Esophagus muscularis mucosa (tissue), 4 donors: Measurements from ENCODE around the gene GFRA1. TPM values are rescaled to one million over a fixed set of nuclear protein-coding genes. Genes with fewer than 3 reads are reported as not detected.
"Not testable (repeated sequence)": the region's sequence is repeated elsewhere in the genome, so short reads cannot be mapped to it uniquely, and the experiment has no call there.

ENCODE experiments used
- DNase-seq: peaks from one replicate; pipeline ENCODE4 v3.0.0-alpha.2; 2017; ENCODE audit errors: extremely low spot score
- H3K27ac ChIP-seq, 4 donors: fragments of 200-600 bp; sonication (generic); replicated peaks in 1 of 4; 1 replicate in 3 of 4; 2 replicates in 1 of 4; pipeline ENCODE4 v1.5.1; 2016 to 2019; ENCODE audit warnings: mild to moderate bottlenecking in 1 of 4
- H3K27me3 ChIP-seq, 4 donors: fragments of 200-600 bp; sonication (generic); one replicate each; pipeline versions ENCODE4 v1.5.1 to v1.6.0; 2016 to 2019
- H3K36me3 ChIP-seq, 4 donors: fragments of 200-600 bp; sonication (generic); one replicate each; pipeline ENCODE4 v1.5.1; 2016 to 2019
- H3K4me1 ChIP-seq, 4 donors: fragments of 200-600 bp; sonication (generic); one replicate each; pipeline ENCODE4 v1.5.1; 2016 to 2019
- H3K4me3 ChIP-seq, 4 donors: fragments of 200-600 bp; sonication (generic); 1 replicate in 2 of 4; 2 replicates in 2 of 4; pipeline ENCODE4 v1.5.1; 2016 to 2019; ENCODE audit warnings: mild to moderate bottlenecking in 4 of 4, moderate library complexity in 1 of 4
- H3K9me3 ChIP-seq, 4 donors: fragments of 200-600 bp; sonication (generic); 1 replicate in 3 of 4; 2 replicates in 1 of 4; pipeline ENCODE4 v1.5.1; 2016 to 2019
- EP300 ChIP-seq: sonication (generic); formaldehyde crosslinking; IDR thresholded peaks from one replicate; pipeline ENCODE4 v1.6.1; 2017; ENCODE audit warnings: antibody characterized with exemption
- POLR2A ChIP-seq: fragments of 450-650 bp; IDR thresholded peaks from one replicate; pipeline ENCODE4 v1.6.1; 2017; ENCODE audit warnings: antibody characterized with exemption, moderate library complexity, mild to moderate bottlenecking, low read depth
- POLR2AphosphoS5 ChIP-seq, 2 donors: sonication (generic); formaldehyde crosslinking; IDR thresholded peaks; one replicate each; pipeline ENCODE4 v1.6.1; 2017; ENCODE audit warnings: antibody characterized with exemption in 2 of 2
- WGBS: methylation state at CpG from one replicate; pipeline ENCODE4 v1.1.5; 2018; 5-methylcytosine and 5-hydroxymethylcytosine counted together
- intact Hi-C: fragments of 100-400 bp; cut with DNase I; formaldehyde crosslinking; loops from one replicate; pipeline ENCODE4 v1.15.1; 2023
- total RNA-seq, 4 donors: library from RNA; depleted of rRNA; stranded (reverse); fragments of >200 nt; gene quantifications; one replicate each; pipeline versions ENCODE4 v1.1.0 to v1.2.1, GENCODE V29; 2016
- TF ChIP-seq, protein P1 (sequence below), 3 experiments: fragments of 200-600 bp in 2 of 3; fragments of 450-650 bp in 1 of 3; sonication (generic) in 2 of 3; IDR thresholded peaks; one replicate each; pipeline ENCODE4 v1.5.1; 2017 to 2019; ENCODE audit warnings: antibody characterized with exemption in 3 of 3, mild to moderate bottlenecking in 2 of 3, moderate library complexity in 1 of 3

Gene GFRA1
- total RNA-seq, 4 donors from 2014 or later, result 44.0 to 73.4 (median 64.5) TPM

DNA sequence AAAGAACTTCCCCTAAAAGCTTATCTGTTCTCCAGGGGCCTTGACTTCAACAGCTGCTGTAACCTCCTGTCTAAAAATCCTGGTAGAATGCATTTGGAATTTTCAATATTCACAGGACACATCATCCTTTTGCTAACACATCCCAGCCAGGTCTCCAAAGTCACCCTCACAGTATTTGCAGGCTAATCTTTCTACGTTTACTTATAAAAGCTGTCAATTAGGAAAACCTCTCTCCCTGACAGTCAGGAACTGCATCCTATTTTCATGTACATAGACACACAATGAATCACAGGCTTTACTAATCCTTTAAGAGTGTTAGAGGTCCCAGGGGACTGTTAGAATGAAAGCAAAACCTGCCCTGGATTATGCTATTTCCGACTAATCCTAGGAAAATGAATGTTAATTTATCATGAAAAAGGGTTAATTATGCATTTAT is 102.2 kb downstream of the GFRA1 start:
- no peak for TF ChIP-seq EP300
- TF ChIP-seq, protein P1, sequence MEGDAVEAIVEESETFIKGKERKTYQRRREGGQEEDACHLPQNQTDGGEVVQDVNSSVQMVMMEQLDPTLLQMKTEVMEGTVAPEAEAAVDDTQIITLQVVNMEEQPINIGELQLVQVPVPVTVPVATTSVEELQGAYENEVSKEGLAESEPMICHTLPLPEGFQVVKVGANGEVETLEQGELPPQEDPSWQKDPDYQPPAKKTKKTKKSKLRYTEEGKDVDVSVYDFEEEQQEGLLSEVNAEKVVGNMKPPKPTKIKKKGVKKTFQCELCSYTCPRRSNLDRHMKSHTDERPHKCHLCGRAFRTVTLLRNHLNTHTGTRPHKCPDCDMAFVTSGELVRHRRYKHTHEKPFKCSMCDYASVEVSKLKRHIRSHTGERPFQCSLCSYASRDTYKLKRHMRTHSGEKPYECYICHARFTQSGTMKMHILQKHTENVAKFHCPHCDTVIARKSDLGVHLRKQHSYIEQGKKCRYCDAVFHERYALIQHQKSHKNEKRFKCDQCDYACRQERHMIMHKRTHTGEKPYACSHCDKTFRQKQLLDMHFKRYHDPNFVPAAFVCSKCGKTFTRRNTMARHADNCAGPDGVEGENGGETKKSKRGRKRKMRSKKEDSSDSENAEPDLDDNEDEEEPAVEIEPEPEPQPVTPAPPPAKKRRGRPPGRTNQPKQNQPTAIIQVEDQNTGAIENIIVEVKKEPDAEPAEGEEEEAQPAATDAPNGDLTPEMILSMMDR (IDR thresholded peaks at IDR 0.05), result no peak
- no peak for TF ChIP-seq POLR2AphosphoS5 (IDR thresholded peaks at IDR 0.05)
- no peak for TF ChIP-seq POLR2A
- no peak overlapping the region for H3K27ac ChIP-seq
- no peak overlapping the region for H3K4me3 ChIP-seq
- H3K9me3 ChIP-seq, result no peaks in the 10 kb centered on the region
- 43% methylated on average over 2 of the region's 2 CpGs for WGBS
- DNase-seq, result no peak
- no peaks in the 10 kb centered on the region for H3K4me1 ChIP-seq
- H3K36me3 ChIP-seq, result no peaks in the 10 kb centered on the region
- intact Hi-C loops, result no loop called here
- no peaks in the 10 kb centered on the region for H3K27me3 ChIP-seq

DNA sequence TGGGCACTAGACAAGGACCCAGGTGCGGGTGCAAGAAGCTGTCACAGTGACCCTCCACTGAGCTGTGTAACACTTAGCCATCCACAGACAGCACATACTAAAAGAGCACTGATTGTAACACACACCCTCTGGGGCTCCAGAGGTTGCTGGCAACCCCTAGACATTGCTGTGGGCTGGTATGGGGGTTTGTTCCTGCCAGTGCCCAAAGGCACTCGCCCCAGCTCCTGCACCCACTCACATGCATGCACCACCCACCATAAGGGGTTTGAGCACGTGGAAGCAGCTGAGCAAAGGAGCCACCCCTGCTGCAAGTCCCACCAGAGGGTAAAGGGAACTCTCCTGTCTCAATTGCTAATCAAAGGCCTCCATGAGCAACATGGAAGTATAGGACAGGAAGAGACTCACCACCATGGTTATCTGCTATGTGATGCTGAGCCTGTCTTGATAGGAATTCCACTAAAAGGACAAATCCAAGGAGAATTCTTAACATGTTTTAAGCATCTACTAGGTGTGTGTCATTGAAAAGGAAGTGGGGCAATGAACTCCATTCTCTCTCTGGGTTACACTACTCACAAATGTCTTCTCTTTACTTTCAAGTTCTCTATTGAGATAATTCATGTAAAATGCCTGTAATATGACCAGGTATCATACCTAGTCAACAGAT is 103.1 kb downstream of the GFRA1 start:
- TF ChIP-seq POLR2A (no peak), EP300 (no peak), POLR2AphosphoS5 (IDR thresholded peaks at IDR 0.05) (no peak)
- TF ChIP-seq, protein P1 (IDR thresholded peaks at IDR 0.05), result no peak
- Histone ChIP-seq H3K27ac (no peak overlapping the region), H3K27me3 (no peaks in the 10 kb centered on the region), H3K4me1 (no peaks in the 10 kb centered on the region), H3K9me3 (no peaks in the 10 kb centered on the region), H3K4me3 (no peak overlapping the region), H3K36me3 (no peaks in the 10 kb centered on the region)
- intact Hi-C loops, result no loop called here
- WGBS, result 75% methylated on average over 3 of the region's 3 CpGs
- DNase-seq, result no peak

DNA sequence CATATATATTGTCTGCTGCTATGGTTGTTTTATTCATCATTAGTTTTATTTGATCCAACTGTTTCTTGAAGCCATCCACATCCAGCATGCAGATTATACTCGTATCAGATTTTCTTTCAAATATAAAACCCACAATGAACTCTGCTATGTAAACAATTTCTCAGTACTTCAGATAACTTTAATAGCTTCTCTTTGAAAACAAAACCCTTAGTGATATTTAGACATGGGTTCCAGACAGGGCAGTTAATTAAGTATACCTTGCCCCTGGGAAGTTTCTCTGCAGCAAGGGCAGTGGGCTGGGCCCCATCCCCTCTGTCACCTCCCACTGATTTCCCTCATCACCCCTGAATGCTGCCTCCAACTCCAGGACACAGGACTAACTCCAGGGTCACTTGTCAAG is 104.3 kb downstream of the GFRA1 start:
- Histone ChIP-seq H3K27ac (no peak overlapping the region), H3K9me3 (no peaks in the 10 kb centered on the region), H3K4me1 (peaks cover 0 to 3% (median 0%) of the 10 kb centered on the region in 4 donors), H3K27me3 (no peaks in the 10 kb centered on the region), H3K36me3 (no peaks in the 10 kb centered on the region), H3K4me3 (no peak overlapping the region)
- DNase-seq, result no peak
- intact Hi-C loops, result no loop called here
- TF ChIP-seq POLR2AphosphoS5 (IDR thresholded peaks at IDR 0.05) (no peak), EP300 (no peak)
- WGBS, result 46% methylated on average over 1 of the region's 1 CpG

DNA sequence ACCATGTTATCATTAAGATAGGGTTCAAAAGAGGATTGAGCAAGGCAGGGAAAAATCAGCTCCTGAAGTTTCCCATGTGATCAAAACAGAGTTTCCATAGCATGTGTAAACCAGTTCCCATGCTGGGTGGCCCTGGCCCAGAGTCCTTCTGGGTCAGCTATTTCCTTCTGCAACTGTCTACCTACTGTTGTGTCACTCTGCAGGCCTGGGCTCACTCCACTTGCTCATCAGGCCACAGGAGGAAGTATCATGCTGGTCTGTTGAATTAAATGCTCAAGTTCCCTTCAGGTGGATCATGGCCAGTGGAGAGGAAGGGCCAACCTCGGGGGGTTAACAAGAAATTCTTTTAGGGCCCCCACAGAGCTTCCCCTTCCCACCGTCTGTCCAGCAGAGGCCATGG is 104.7 kb downstream of the GFRA1 start:
- no peak overlapping the region for H3K27ac ChIP-seq
- H3K36me3 ChIP-seq, result no peaks in the 10 kb centered on the region
- 71% methylated on average over 2 of the region's 2 CpGs for WGBS
- DNase-seq, result no peak
- no peaks in the 10 kb centered on the region for H3K27me3 ChIP-seq
- no peak overlapping the region for H3K4me3 ChIP-seq
- TF ChIP-seq, protein P1 (IDR thresholded peaks at IDR 0.05), result no peak
- TF ChIP-seq POLR2AphosphoS5 (IDR thresholded peaks at IDR 0.05) (no peak), POLR2A (no peak), EP300 (no peak)
- H3K4me1 ChIP-seq, result peaks cover 0 to 3% (median 0%) of the 10 kb centered on the region in 4 donors
- intact Hi-C loops, result no loop called here
- no peaks in the 10 kb centered on the region for H3K9me3 ChIP-seq

DNA sequence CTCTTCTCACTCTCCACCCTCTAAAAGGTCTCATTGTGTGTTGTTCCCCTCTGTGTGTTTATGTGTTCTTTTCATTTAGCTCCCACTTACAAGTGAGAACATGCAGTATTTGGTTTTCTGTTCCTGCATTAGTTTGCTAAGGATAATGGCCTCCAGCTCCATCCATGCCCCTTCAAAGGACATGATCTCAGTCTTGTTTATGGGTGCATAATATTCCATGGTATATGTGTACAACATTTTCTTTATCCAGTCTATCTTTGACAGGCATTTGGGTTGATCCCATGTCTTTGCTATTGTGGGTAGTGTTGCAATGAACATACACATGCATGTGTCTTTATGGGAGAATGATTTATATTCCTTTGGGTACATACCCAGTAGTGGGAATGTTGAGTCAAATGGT is 107.1 kb downstream of the GFRA1 start:
- H3K4me1 ChIP-seq, intact Hi-C loops, H3K36me3 ChIP-seq, H3K9me3 ChIP-seq, DNase-seq, H3K27me3 ChIP-seq, H3K27ac ChIP-seq, H3K4me3 ChIP-seq: not testable (repeated sequence)

DNA sequence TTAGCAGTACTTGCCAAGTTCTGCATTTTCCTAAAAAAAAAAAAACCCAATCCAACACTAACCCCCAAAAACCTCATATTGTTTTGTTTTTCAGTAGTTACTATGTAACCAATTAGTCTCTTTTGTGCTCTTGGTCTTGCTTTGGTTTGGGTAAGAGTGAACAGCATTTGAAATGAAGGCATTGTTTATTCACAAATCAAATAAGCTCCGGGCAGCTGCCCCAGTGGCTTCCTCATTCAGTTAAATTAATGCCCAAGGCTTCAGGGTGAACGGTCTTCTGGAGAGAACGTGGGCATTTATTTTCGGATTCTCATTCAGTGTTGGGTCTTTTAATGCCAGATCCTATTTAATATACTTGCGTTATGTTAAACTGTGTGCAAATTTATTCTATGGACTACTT is 108.7 kb downstream of the GFRA1 start:
- Histone ChIP-seq H3K9me3 (no peaks in the 10 kb centered on the region), H3K36me3 (no peaks in the 10 kb centered on the region), H3K27me3 (no peaks in the 10 kb centered on the region), H3K4me1 (peaks cover 0 to 3% (median 0%) of the 10 kb centered on the region in 4 donors), H3K4me3 (no peak overlapping the region), H3K27ac (no peak overlapping the region)
- intact Hi-C loops, result no loop called here
- 53% methylated on average over 5 of the region's 5 CpGs for WGBS
- no peak for TF ChIP-seq POLR2A
- TF ChIP-seq EP300, result no peak
- TF ChIP-seq, protein P1 (IDR thresholded peaks at IDR 0.05), result no peak
- TF ChIP-seq POLR2AphosphoS5 (IDR thresholded peaks at IDR 0.05), result no peak
- no peak for DNase-seq
